Fibroblast of lung (primary cell): ENCODE measurements around the gene SALL2.

Experiments
- EZH2 ChIP-seq: IDR thresholded peaks from 2 replicates; pipeline ENCODE4 v1.5.1; 2012; ENCODE audit warnings: low read length, control low read depth, mild to moderate bottlenecking; ENCODE audit errors: missing control alignments
- TF ChIP-seq, protein P1 (sequence below), 2 donors: IDR thresholded peaks in 1 of 2; conservative IDR thresholded peaks in 1 of 2; 1 replicate in 1 of 2; 2 replicates in 1 of 2; pipeline ENCODE4 v1.5.1; 2011 to 2012; ENCODE audit warnings: low read length in 2 of 2, control low read depth in 1 of 2, inconsistent platforms in 1 of 2, low read depth in 1 of 2, mild to moderate bottlenecking in 1 of 2

DNA sequence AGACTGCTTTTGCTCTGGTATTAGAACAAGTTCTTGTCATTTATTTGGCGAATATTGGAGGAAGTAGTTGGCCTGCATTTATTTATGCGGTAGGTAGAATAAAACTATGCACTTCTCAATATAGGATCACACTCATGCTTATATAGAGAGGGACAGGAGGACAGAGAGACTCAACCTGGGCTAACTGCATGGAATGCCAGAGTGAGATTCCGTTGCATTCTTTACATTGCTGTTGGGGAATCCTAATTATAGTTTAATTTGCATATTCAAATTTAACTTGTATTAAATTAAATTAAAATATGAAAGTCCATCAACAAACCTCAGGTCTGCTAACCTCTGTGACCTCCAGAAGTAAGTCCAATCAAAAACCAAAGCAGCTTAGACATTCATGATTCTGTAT lies 27.1 kb upstream of the SALL2 start:
- TF ChIP-seq, protein P1, sequence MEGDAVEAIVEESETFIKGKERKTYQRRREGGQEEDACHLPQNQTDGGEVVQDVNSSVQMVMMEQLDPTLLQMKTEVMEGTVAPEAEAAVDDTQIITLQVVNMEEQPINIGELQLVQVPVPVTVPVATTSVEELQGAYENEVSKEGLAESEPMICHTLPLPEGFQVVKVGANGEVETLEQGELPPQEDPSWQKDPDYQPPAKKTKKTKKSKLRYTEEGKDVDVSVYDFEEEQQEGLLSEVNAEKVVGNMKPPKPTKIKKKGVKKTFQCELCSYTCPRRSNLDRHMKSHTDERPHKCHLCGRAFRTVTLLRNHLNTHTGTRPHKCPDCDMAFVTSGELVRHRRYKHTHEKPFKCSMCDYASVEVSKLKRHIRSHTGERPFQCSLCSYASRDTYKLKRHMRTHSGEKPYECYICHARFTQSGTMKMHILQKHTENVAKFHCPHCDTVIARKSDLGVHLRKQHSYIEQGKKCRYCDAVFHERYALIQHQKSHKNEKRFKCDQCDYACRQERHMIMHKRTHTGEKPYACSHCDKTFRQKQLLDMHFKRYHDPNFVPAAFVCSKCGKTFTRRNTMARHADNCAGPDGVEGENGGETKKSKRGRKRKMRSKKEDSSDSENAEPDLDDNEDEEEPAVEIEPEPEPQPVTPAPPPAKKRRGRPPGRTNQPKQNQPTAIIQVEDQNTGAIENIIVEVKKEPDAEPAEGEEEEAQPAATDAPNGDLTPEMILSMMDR (conservative IDR thresholded peaks at IDR 0.05 in 1 of 2, IDR thresholded peaks at IDR 0.05 in 1 of 2; ENCODE audit: low read depth in 1 of 2, low read length in 2 of 2) = no peak
- no peak for TF ChIP-seq EZH2
